IMR-90 (cell line): ENCODE results near the gene RHBDD1. TPM values are rescaled to one million over a fixed set of nuclear protein-coding genes. Genes with fewer than 3 reads are reported as not detected.

ENCODE experiments used
- ATAC-seq: fragments of 200-7000 bp; cut with Tn5 transposase; 2 replicates; pipeline ENCODE4 v1.9.1; 2020; ENCODE audit warnings: low read depth, mild to moderate bottlenecking, moderate library complexity
- BruUV-seq: library from RNA; stranded (reverse); fragments of 400-500 nt; replicated peaks from 2 replicates; lab custom pipeline; 2021; lab: Mats Ljungman, UMichigan
- CTCF ChIA-PET: fragments of 300-600 bp; formaldehyde crosslinking; extraction: SDS; loops from one replicate; lab custom pipeline; 2021; ENCODE audit warnings: antibody characterized with exemption; lab: Yijun Ruan, JAX
- POLR2A ChIA-PET: fragments of 300-600 bp; sonication (Branson Sonifier 250); formaldehyde crosslinking; loops from one replicate; lab custom pipeline; 2022; ENCODE audit warnings: antibody characterized with exemption; ENCODE audit not compliant: unreplicated experiment; lab: Charles Lee
- DNase-seq: peaks from one replicate; pipeline ENCODE4 v3.0.0; 2013
- H2AFZ ChIP-seq: replicated peaks from 2 replicates; pipeline ENCODE3; 2013; ENCODE audit warnings: low read length, mild to moderate bottlenecking; ENCODE audit not compliant: poor library complexity
- H2AK5ac ChIP-seq: 2 replicates; pipeline ENCODE4 v1.6.1; 2013; ENCODE audit warnings: low read depth, low read length, inconsistent platforms
- H2AK9ac ChIP-seq: replicated peaks from 2 replicates; pipeline ENCODE3; 2013; ENCODE audit warnings: mild to moderate bottlenecking, low read depth, low read length, moderate library complexity; ENCODE audit not compliant: poor library complexity
- H2BK120ac ChIP-seq: 2 replicates; pipeline ENCODE4 v1.6.1; 2013; ENCODE audit warnings: low read depth, low read length, inconsistent platforms
- H2BK15ac ChIP-seq: 3 replicates; pipeline ENCODE4 v1.6.1; 2013; ENCODE audit warnings: low read depth, low read length, inconsistent platforms
- H2BK20ac ChIP-seq: 2 replicates; pipeline ENCODE4 v1.6.1; 2013; ENCODE audit warnings: low read depth, mild to moderate bottlenecking, inconsistent platforms, low read length, moderate library complexity
- H2BK5ac ChIP-seq: 2 replicates; pipeline ENCODE4 v1.6.1; 2013; ENCODE audit warnings: mild to moderate bottlenecking, low read depth, low read length, inconsistent platforms; ENCODE audit not compliant: poor library complexity, severe bottlenecking
- H3K14ac ChIP-seq: replicated peaks from 2 replicates; pipeline ENCODE4 v1.6.1; 2013; ENCODE audit warnings: low read depth, low read length, inconsistent platforms
- H3K18ac ChIP-seq: 2 replicates; pipeline ENCODE4 v1.6.1; 2013; ENCODE audit warnings: low read depth, low read length, control low read depth
- H3K23ac ChIP-seq: 2 replicates; pipeline ENCODE4 v1.6.1; 2013; ENCODE audit warnings: low read depth, low read length, inconsistent platforms
- H3K27ac ChIP-seq: 2 replicates; pipeline ENCODE4 v1.5.1; 2013; ENCODE audit warnings: mild to moderate bottlenecking, control low read depth, low read length; ENCODE audit not compliant: insufficient read depth
- H3K27me3 ChIP-seq: 2 replicates; pipeline ENCODE4 v1.6.1; 2013; ENCODE audit warnings: low read length; ENCODE audit not compliant: control insufficient read depth, insufficient read depth
- H3K36me3 ChIP-seq: 2 replicates; pipeline ENCODE4 v1.6.1; 2013; ENCODE audit warnings: low read length, mixed read lengths; ENCODE audit not compliant: control insufficient read depth, insufficient read depth
- H3K4ac ChIP-seq: 2 replicates; pipeline ENCODE4 v1.6.1; 2013; ENCODE audit warnings: low read depth, low read length, inconsistent platforms
- H3K4me1 ChIP-seq: 2 replicates; pipeline ENCODE4 v1.6.1; 2013; ENCODE audit warnings: low read length, mixed read lengths; ENCODE audit not compliant: control insufficient read depth, insufficient read depth
- H3K4me2 ChIP-seq: 2 replicates; pipeline ENCODE4 v1.6.1; 2013; ENCODE audit warnings: low read depth, mild to moderate bottlenecking, control low read depth, low read length, moderate library complexity
- H3K4me3 ChIP-seq: 2 replicates; pipeline ENCODE4 v1.5.1; 2013; ENCODE audit warnings: low read depth, mild to moderate bottlenecking, control low read depth, low read length, moderate library complexity; ENCODE audit not compliant: insufficient read depth
- H3K56ac ChIP-seq: 2 replicates; pipeline ENCODE4 v1.6.1; 2013; ENCODE audit warnings: low read length, inconsistent platforms; ENCODE audit not compliant: insufficient read depth; ENCODE audit errors: extremely low read depth
- H3K79me1 ChIP-seq, 2 experiments: 2 replicates each; pipeline ENCODE4 v1.6.1; 2013; ENCODE audit warnings: low read length in 2 of 2, inconsistent platforms in 1 of 2, low read depth in 1 of 2
- H3K9ac ChIP-seq: 2 replicates; pipeline ENCODE4 v1.6.1; 2013; ENCODE audit warnings: low read depth, low read length, control low read depth
- H3K9me1 ChIP-seq: 2 replicates; pipeline ENCODE4 v1.6.1; 2013; ENCODE audit warnings: low read length, inconsistent platforms; ENCODE audit not compliant: insufficient read depth
- H3K9me3 ChIP-seq: 2 replicates; pipeline ENCODE4 v1.6.1; 2013; ENCODE audit warnings: low read length; ENCODE audit not compliant: control insufficient read depth, insufficient read depth
- H4K20me1 ChIP-seq: 2 replicates; pipeline ENCODE4 v1.6.1; 2013; ENCODE audit warnings: low read length, inconsistent platforms; ENCODE audit not compliant: insufficient read depth
- H4K5ac ChIP-seq: 2 replicates; pipeline ENCODE4 v1.6.1; 2013; ENCODE audit warnings: mild to moderate bottlenecking, low read depth, low read length, control low read depth
- H4K8ac ChIP-seq, 2 experiments: 2 replicates each; pipeline ENCODE4 v1.6.1; 2013; ENCODE audit warnings: low read depth in 2 of 2, low read length in 2 of 2, control low read depth in 1 of 2, inconsistent platforms in 1 of 2
- H4K91ac ChIP-seq: 2 replicates; pipeline ENCODE4 v1.6.1; 2013; ENCODE audit warnings: low read depth, low read length, inconsistent platforms; ENCODE audit not compliant: insufficient read depth
- BHLHE40 ChIP-seq: fragments of 150-350 bp; IDR thresholded peaks from 2 replicates; pipeline ENCODE4 v1.6.1; 2016; ENCODE audit warnings: mild to moderate bottlenecking, low read depth, low read length
- CEBPB ChIP-seq: IDR thresholded peaks from 2 replicates; pipeline ENCODE4 v1.6.1; 2012; ENCODE audit warnings: low read depth, low read length, improper control_type of control experiment
- ELK1 ChIP-seq: fragments of 150-350 bp; IDR thresholded peaks from 2 replicates; pipeline ENCODE4 v1.6.1; 2016; ENCODE audit warnings: low read depth, mild to moderate bottlenecking, low read length, moderate library complexity, borderline replicate concordance
- FOS ChIP-seq: fragments of 150-350 bp; IDR thresholded peaks from 2 replicates; pipeline ENCODE4 v1.6.1; 2016; ENCODE audit warnings: low read depth, low read length
- MAFK ChIP-seq: IDR thresholded peaks from 2 replicates; pipeline ENCODE4 v1.6.1; 2012; ENCODE audit warnings: low read depth, low read length, improper control_type of control experiment
- MAZ ChIP-seq: IDR thresholded peaks from 2 replicates; pipeline ENCODE4 v1.6.1; 2012; ENCODE audit warnings: low read depth, mild to moderate bottlenecking, low read length, improper control_type of control experiment, moderate library complexity, borderline replicate concordance
- NFE2L2 ChIP-seq: fragments of 150-350 bp; IDR thresholded peaks from 2 replicates; pipeline ENCODE4 v1.6.1; 2016; ENCODE audit warnings: low read depth, mild to moderate bottlenecking, low read length
- POLR2A ChIP-seq: IDR thresholded peaks from 2 replicates; pipeline ENCODE4 v1.6.1; 2012; ENCODE audit warnings: mild to moderate bottlenecking, low read depth, low read length
- RAD21 ChIP-seq: IDR thresholded peaks from 2 replicates; pipeline ENCODE4 v1.6.1; 2012; ENCODE audit warnings: low read length, improper control_type of control experiment
- RCOR1 ChIP-seq: IDR thresholded peaks from 2 replicates; pipeline ENCODE4 v1.6.1; 2012; ENCODE audit warnings: mild to moderate bottlenecking, low read length, improper control_type of control experiment; ENCODE audit not compliant: insufficient replicate concordance
- SMC3 ChIP-seq: fragments of 150-350 bp; IDR thresholded peaks from 2 replicates; pipeline ENCODE4 v1.6.1; 2016; ENCODE audit warnings: low read depth, mild to moderate bottlenecking, antibody characterized with exemption, low read length, moderate library complexity
- WGBS, 2 experiments: methylation state at CpG; one replicate each; pipeline versions ENCODE4 v1.1.5 to v1.1.7; 2013; ENCODE audit warnings: missing lambda C conversion rate in 2 of 2; ENCODE audit not compliant: insufficient read length in 1 of 2; ENCODE audit errors: extremely low coverage in 2 of 2; 5-methylcytosine and 5-hydroxymethylcytosine counted together
- dilution Hi-C: fragments of 300-500 bp; cut with HindIII; formaldehyde crosslinking; loops from one replicate; pipeline ENCODE4 v1.14.3; 2018; ENCODE audit warnings: low sequenced_read_pairs; ENCODE audit not compliant: unreplicated experiment
- in situ Hi-C: fragments of 300-500 bp; cut with MboI; formaldehyde crosslinking; loops from 3 replicates; pipeline ENCODE4 v1.14.3; 2019; ENCODE audit warnings: low sequenced_read_pairs, inconsistent platforms, mixed read lengths
- intact Hi-C: fragments of 100-400 bp; cut with micrococcal nuclease; formaldehyde crosslinking; loops from 2 replicates; pipeline ENCODE4 v1.10.0; 2022
- polyA plus RNA-seq, 3 experiments: library from polyadenylated mRNA; depleted of rRNA; stranded (reverse); fragments of >200 nt; gene quantifications; 2 replicates each; pipeline ENCODE4 v1.2.3, GENCODE V29; 2012; ENCODE audit warnings: low replicate concordance in 1 of 3
- total RNA-seq: library from RNA; depleted of rRNA; stranded (reverse); fragments of >200 nt; gene quantifications from 2 replicates; pipeline ENCODE4 v1.2.3, GENCODE V29; 2012
- TF ChIP-seq, protein P1 (sequence below): conservative IDR thresholded peaks from 2 replicates; pipeline ENCODE4 v1.5.1; 2012; ENCODE audit warnings: mild to moderate bottlenecking, low read depth, low read length, improper control_type of control experiment
- TF ChIP-seq, protein P2 (sequence below): fragments of 150-350 bp; IDR thresholded peaks from 2 replicates; pipeline ENCODE4 v1.6.1; 2017; ENCODE audit warnings: mild to moderate bottlenecking, antibody characterized with exemption, low read length, low read depth

The RHBDD1 gene
- total and polyA plus RNA-seq, 2 of the 4 experiments (the other 2 are of a cell fraction): 9.7 to 14.0 TPM

DNA sequence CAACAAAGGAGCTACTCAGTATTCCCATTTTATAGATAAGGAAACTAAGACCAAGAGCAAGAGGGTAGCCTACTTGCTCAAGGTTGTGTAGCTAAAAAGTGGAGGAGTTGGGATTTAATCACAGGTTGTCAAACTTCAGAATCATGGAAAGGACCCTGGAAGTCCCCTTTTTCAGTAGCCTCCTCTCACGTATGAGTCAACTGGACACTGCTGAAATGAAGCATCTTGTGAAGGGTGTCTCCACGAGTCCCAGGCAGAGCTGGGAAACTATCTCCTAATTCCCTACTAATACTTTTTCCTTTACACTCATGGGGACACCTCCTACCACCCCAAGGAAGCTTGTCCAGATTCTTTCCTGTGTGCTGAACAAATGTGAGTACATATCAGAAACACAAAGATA, 155.8 kb downstream of the RHBDD1 start:
- H4K5ac ChIP-seq: no peak overlapping the region
- ATAC-seq (no peak), DNase-seq (no peak)
- no peak overlapping the region for H3K18ac ChIP-seq
- no peak overlapping the region for H2BK120ac ChIP-seq
- H3K27me3 ChIP-seq: no peaks in the 10 kb centered on the region
- POLR2A ChIA-PET: no interaction called here
- H3K4me3 ChIP-seq: no peak overlapping the region
- 0 out of 2 replicates have a peak, but pooled peaks cover 4% of the 10 kb centered on the region for H3K36me3 ChIP-seq
- no peak overlapping the region for H2AK5ac ChIP-seq
- no peak overlapping the region for H3K4me2 ChIP-seq
- H3K79me1 ChIP-seq: no peaks in the 10 kb centered on the region
- H4K91ac ChIP-seq: no peak overlapping the region
- no TSS peak for BruUV-seq
- no peaks in the 10 kb centered on the region for H3K9me3 ChIP-seq
- H2BK5ac ChIP-seq: no peak overlapping the region
- H4K20me1 ChIP-seq: no peaks in the 10 kb centered on the region
- TF ChIP-seq ELK1 (no peak), CEBPB (no peak), SMC3 (no peak), POLR2A (no peak), RAD21 (no peak), RCOR1 (no peak), NFE2L2 (no peak), FOS (no peak), MAZ (no peak), BHLHE40 (no peak), MAFK (no peak)
- TF ChIP-seq, protein P1, sequence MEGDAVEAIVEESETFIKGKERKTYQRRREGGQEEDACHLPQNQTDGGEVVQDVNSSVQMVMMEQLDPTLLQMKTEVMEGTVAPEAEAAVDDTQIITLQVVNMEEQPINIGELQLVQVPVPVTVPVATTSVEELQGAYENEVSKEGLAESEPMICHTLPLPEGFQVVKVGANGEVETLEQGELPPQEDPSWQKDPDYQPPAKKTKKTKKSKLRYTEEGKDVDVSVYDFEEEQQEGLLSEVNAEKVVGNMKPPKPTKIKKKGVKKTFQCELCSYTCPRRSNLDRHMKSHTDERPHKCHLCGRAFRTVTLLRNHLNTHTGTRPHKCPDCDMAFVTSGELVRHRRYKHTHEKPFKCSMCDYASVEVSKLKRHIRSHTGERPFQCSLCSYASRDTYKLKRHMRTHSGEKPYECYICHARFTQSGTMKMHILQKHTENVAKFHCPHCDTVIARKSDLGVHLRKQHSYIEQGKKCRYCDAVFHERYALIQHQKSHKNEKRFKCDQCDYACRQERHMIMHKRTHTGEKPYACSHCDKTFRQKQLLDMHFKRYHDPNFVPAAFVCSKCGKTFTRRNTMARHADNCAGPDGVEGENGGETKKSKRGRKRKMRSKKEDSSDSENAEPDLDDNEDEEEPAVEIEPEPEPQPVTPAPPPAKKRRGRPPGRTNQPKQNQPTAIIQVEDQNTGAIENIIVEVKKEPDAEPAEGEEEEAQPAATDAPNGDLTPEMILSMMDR: no peak
- TF ChIP-seq, protein P2, sequence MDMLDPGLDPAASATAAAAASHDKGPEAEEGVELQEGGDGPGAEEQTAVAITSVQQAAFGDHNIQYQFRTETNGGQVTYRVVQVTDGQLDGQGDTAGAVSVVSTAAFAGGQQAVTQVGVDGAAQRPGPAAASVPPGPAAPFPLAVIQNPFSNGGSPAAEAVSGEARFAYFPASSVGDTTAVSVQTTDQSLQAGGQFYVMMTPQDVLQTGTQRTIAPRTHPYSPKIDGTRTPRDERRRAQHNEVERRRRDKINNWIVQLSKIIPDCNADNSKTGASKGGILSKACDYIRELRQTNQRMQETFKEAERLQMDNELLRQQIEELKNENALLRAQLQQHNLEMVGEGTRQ: no peak
- H3K23ac ChIP-seq: no peak overlapping the region
- H3K27ac ChIP-seq: no peak overlapping the region
- intact Hi-C loops: no loop called here
- no peaks in the 10 kb centered on the region for H3K4me1 ChIP-seq
- dilution Hi-C loops: no loop called here
- no peak overlapping the region for H3K4ac ChIP-seq
- no peak overlapping the region for H3K56ac ChIP-seq
- in situ Hi-C loops: loop anchor here (25.0 kb wide), 2 partner anchors 804 to 1129 kb away; no protein-coding TSS in a partner anchor
- CTCF ChIA-PET: no interaction called here
- H3K14ac ChIP-seq: no peak overlapping the region
- no peak overlapping the region for H2AK9ac ChIP-seq
- no peak overlapping the region for H2AFZ ChIP-seq
- H4K8ac ChIP-seq: no peak overlapping the region
- no peak overlapping the region for H3K9ac ChIP-seq
- H2BK20ac ChIP-seq: no peak overlapping the region
- H2BK15ac ChIP-seq: no peak overlapping the region
- H3K9me1 ChIP-seq: no peaks in the 10 kb centered on the region
- WGBS, 2 experiments: no CpG with 5 or more reads among the region's 2 CpGs
